Psoas muscle (tissue), 8 donors: ENCODE results near the gene GLP1R. TPM values are rescaled to one million over a fixed set of nuclear protein-coding genes. Genes with fewer than 3 reads are reported as not detected.

Experiments
- ATAC-seq, 4 donors: fragments of 200-7000 bp; cut with Tn5 transposase; one replicate each; pipeline ENCODE4 v1.9.1; 2020; ENCODE audit warnings: moderate library complexity in 3 of 4, mild to moderate bottlenecking in 2 of 4
- DNase-seq, 2 donors: peaks; one replicate each; pipeline ENCODE4 v3.0.0-alpha.2; 2020
- H3K27ac ChIP-seq: fragments of 200-600 bp; one replicate; pipeline ENCODE4 v1.8.0; 2022
- H3K27me3 ChIP-seq, 3 donors: fragments of 200-600 bp in 1 of 3; one replicate each; pipeline versions ENCODE4 v1.6.1 to v1.8.0; 2013 to 2022; ENCODE audit warnings: low read length in 2 of 3, mild to moderate bottlenecking in 2 of 3, moderate library complexity in 1 of 3; ENCODE audit not compliant: insufficient read depth in 3 of 3
- H3K36me3 ChIP-seq, 2 donors: fragments of 200-600 bp in 1 of 2; one replicate each; pipeline versions ENCODE4 v1.6.1 to v1.8.0; 2013 to 2022; ENCODE audit warnings: low read depth in 1 of 2, mild to moderate bottlenecking in 1 of 2, moderate library complexity in 1 of 2; ENCODE audit not compliant: insufficient read depth in 1 of 2
- H3K4me1 ChIP-seq: fragments of 200-600 bp; one replicate; pipeline ENCODE4 v1.8.0; 2022
- H3K4me3 ChIP-seq: fragments of 200-600 bp; one replicate; pipeline ENCODE4 v1.8.0; 2022; ENCODE audit warnings: mild to moderate bottlenecking
- H3K9me3 ChIP-seq: fragments of 200-600 bp; one replicate; pipeline ENCODE4 v1.8.0; 2022
- WGBS, 3 donors: extraction: QIAGEN DNeasy Blood & Tissue Kit; methylation state at CpG; one replicate each; pipeline versions ENCODE4 v1.1.6 to v1.1.7; 2013; 5-methylcytosine and 5-hydroxymethylcytosine counted together
- intact Hi-C, 2 donors: fragments of 100-400 bp; cut with DNase I; formaldehyde crosslinking; loops; one replicate each; pipeline versions ENCODE4 v1.11.0 to v1.14.2; 2022
- polyA plus RNA-seq, 3 donors: library from polyadenylated mRNA; stranded (reverse); fragments of 200-250 nt; gene quantifications; one replicate each; pipeline ENCODE4 v1.2.3, GENCODE V29; 2013
- total RNA-seq, 4 donors: library from RNA; stranded (reverse); fragmentation: NEBNext Ultra II Directional in 2 of 4; extraction: Animal tissue kit (Norgen Biotek cat#: 25700) in 2 of 4; gene quantifications; one replicate each; pipeline versions ENCODE4 v1.2.1 to v1.2.4, GENCODE V29; 2021 to 2023
- TF ChIP-seq, protein P1 (sequence below): fragments of 200-600 bp; IDR thresholded peaks from one replicate; pipeline ENCODE4 v1.8.0; 2022; ENCODE audit warnings: antibody characterized with exemption
- donor health status: healthy with polysubstance abuse.
- donor health status: DM: no; HTN: no; CAD: no; lungs with moderate emphysema.
- donor health status: Bipolar disorder and iron deficiency.
- donor health status: healthy.
- donor health status: DM: yes; HTN: yes; CAD: no.
- donor health status: DM: no; HTN: no; CAD: no.
- donor health status: DM: no; HTN: no; CAD: no.
- donor health status: DM: yes; HTN: yes; CAD: no.

GLP1R gene
- total and polyA plus RNA-seq, 7 donors, result not detected

GRCh38 chr6:39037707-39038106 lies 10.9 kb upstream of the GLP1R start:
- ATAC-seq (no peak), DNase-seq (no peak)
- intact Hi-C loops, result no loop called here
- no peaks in the 10 kb centered on the region for H3K4me1 ChIP-seq
- H3K27ac ChIP-seq, result no peak overlapping the region
- no peak overlapping the region for H3K4me3 ChIP-seq
- no peaks in the 10 kb centered on the region for H3K36me3 ChIP-seq
- WGBS, 3 donors, result 39 to 49% (median 42%) methylated on average over 5 to 6 of the region's 6 CpGs
- H3K27me3 ChIP-seq, result peaks cover 0 to 47% (median 5%) of the 10 kb centered on the region in 3 donors
- TF ChIP-seq, protein P1, sequence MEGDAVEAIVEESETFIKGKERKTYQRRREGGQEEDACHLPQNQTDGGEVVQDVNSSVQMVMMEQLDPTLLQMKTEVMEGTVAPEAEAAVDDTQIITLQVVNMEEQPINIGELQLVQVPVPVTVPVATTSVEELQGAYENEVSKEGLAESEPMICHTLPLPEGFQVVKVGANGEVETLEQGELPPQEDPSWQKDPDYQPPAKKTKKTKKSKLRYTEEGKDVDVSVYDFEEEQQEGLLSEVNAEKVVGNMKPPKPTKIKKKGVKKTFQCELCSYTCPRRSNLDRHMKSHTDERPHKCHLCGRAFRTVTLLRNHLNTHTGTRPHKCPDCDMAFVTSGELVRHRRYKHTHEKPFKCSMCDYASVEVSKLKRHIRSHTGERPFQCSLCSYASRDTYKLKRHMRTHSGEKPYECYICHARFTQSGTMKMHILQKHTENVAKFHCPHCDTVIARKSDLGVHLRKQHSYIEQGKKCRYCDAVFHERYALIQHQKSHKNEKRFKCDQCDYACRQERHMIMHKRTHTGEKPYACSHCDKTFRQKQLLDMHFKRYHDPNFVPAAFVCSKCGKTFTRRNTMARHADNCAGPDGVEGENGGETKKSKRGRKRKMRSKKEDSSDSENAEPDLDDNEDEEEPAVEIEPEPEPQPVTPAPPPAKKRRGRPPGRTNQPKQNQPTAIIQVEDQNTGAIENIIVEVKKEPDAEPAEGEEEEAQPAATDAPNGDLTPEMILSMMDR, result no peak
- no peaks in the 10 kb centered on the region for H3K9me3 ChIP-seq

DNA sequence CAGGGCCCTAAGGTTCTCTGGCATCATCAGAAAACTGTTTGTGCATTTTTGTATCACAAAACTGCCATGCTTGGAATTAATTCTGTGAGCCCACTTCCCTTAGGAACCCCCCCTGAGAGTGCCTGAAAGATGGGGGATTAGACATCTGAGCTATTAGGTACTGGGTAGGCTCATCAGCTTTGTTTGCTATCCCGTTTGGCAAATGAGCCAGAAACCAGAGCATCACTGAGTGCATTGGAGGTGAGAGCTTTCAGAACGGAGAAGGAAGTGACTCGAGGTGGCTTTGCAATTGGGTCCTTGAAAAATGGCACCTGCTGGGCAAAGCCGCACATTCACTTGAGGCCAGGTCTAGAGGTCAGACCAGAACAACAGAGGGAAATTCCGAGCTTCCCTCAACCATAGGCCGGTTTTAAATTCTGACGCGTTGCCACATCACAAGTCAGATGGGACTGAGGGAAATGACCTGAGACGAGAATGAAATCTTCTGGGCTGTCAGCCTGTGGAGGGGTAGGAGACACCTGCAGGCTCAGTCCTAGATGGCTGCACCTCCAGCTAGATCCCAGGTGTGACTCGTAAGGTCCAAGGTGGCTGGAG lies 8.4 kb upstream of the GLP1R start:
- no peaks in the 10 kb centered on the region for H3K4me1 ChIP-seq
- TF ChIP-seq, protein P1, result no peak
- no peak overlapping the region for H3K4me3 ChIP-seq
- no peak for DNase-seq
- no peak for ATAC-seq
- peaks cover 0 to 27% (median 5%) of the 10 kb centered on the region in 3 donors for H3K27me3 ChIP-seq
- WGBS, 3 donors, result 75 to 81% (median 76%) methylated on average over 10 of the region's 10 CpGs
- H3K27ac ChIP-seq, result no peak overlapping the region
- H3K36me3 ChIP-seq, result no peaks in the 10 kb centered on the region
- no peaks in the 10 kb centered on the region for H3K9me3 ChIP-seq
- intact Hi-C loops, result no loop called here

GRCh38 chr6:39041072-39041471 lies 7.5 kb upstream of the GLP1R start:
- ATAC-seq, result no peak
- H3K4me1 ChIP-seq, result no peaks in the 10 kb centered on the region
- intact Hi-C loops, result no loop called here
- H3K27ac ChIP-seq, result no peak overlapping the region
- no peaks in the 10 kb centered on the region for H3K36me3 ChIP-seq
- H3K27me3 ChIP-seq, result peaks cover 0 to 27% (median 5%) of the 10 kb centered on the region in 3 donors
- H3K4me3 ChIP-seq, result no peak overlapping the region
- no peak for DNase-seq
- H3K9me3 ChIP-seq, result no peaks in the 10 kb centered on the region
- TF ChIP-seq, protein P1, result no peak
- 54 to 60% (median 58%) methylated on average over 2 of the region's 2 CpGs for WGBS, 3 donors

GRCh38 chr6:39043776-39044175 lies 4.8 kb upstream of the GLP1R start:
- H3K36me3 ChIP-seq, result no peaks in the 10 kb centered on the region
- intact Hi-C loops, result no loop called here
- WGBS, 3 donors, result 76 to 90% (median 78%) methylated on average over 3 of the region's 3 CpGs
- H3K4me3 ChIP-seq, result no peak overlapping the region
- H3K27ac ChIP-seq, result no peak overlapping the region
- H3K9me3 ChIP-seq, result no peaks in the 10 kb centered on the region
- peaks cover 0 to 32% (median 5%) of the 10 kb centered on the region in 3 donors for H3K27me3 ChIP-seq
- no peaks in the 10 kb centered on the region for H3K4me1 ChIP-seq
- ATAC-seq (no peak), DNase-seq (no peak)
- TF ChIP-seq, protein P1, result no peak

DNA sequence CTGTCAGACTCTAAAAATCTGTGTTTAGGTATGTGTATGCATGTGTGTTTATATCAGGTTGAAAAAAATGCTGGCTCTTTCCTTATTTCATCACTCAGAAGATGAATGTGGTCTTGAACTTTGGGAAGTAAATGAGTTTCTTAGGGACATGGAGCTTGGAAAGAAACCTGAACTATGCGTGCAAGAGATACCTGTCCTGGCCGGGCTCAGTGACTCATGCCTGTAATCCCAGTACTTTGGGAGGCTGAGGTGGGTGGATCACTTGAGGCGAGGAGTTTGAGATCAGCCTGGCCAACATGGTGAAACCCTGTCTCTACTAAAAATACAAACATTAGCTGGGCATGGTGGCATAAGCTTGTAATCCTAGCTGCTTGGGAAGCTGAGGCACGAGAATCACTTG lies 4.4 kb upstream of the GLP1R start:
- DNase-seq, result no peak
- ATAC-seq, result no peak
- Histone ChIP-seq H3K36me3 (no peaks in the 10 kb centered on the region), H3K27me3 (peaks cover 0 to 32% (median 6%) of the 10 kb centered on the region in 3 donors), H3K4me3 (no peak overlapping the region), H3K27ac (no peak overlapping the region), H3K9me3 (no peaks in the 10 kb centered on the region), H3K4me1 (no peaks in the 10 kb centered on the region)
- intact Hi-C loops, result no loop called here
- TF ChIP-seq, protein P1, result no peak
- WGBS, 3 donors, result 48 to 73% (median 49%) methylated on average over 4 of the region's 4 CpGs
